ENCODE measurements around the gene CDHR2.

The CDHR2 gene

DNA sequence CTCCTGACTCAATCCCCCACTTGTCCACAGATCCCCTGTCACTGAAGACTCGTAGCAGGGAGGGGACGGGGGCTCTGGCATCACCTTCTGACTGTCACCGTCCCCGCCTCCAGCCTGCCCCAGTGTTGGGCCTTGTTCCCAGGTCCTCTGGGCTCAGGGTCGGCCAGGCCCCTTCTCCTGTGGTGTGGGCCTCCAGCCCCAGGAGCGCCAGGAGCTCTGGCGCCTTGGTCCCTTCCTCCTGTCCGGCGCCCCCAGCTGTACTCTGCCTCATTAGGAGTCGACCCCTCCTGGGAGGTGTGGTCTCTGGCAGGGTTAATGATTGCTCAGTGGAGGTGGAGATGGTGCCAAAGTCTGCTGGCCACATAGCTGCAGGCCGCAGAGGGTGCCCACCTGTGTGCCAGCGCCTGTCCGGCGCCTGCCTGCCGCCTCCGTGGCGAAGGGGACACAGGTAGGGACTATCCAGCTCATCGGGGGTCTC lies at the start of gene CDHR2:
Gene CDHR2, plus strand, starts transcription at position 376 of the 478 bp plus-strand sequence. CDS start 16,011 bp downstream, outside the sequence.
- DNase-seq = no peak

DNA sequence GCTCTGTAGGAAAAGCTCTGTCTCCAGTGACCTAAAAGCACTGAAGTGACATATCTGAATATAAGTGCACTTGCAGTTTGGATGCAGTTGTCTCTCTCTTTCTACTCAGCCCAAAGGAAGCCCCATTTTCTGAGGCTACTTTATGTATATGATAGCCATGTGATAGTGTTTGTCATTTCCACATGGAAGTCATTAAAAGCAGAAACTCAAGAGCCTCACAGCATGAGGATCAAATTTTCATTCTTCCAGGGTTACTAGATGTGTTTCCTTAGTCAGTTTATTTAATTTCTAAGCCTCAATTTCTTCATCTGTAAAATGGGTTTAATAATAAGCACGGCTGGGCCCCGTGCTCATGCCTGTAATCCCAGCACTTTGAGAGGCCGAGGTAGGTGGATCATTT lies 48.6 kb upstream of the CDHR2 start:
- no peak for DNase-seq

GRCh38 chr5:176501333-176501732 lies 47.8 kb upstream of the CDHR2 start:
- no peak for DNase-seq

DNA sequence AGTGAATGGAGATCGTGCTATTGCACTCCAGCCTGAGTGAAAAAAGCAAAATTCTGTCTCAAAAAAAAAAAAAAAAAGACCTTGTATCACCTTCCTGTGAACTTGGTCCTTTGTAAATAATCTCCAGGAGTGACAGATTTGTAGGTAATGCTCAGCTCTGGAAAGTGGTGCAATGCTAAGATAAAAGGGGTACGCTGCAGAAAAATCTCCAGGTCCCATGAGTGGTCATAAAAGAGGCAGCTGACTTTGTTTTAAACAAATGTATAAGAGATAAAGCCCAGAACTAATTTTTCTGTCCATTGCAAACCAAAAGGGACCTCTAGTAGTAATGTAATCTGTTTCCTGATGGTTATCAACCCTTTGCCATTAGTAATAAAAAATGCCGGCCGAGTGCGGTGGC lies 45.6 kb upstream of the CDHR2 start:
- DNase-seq = no peak

GRCh38 chr5:176507911-176508310 lies 41.2 kb upstream of the CDHR2 start:
- DNase-seq = no peak

GRCh38 chr5:176508603-176509002 lies 40.5 kb upstream of the CDHR2 start:
- no peak for DNase-seq

DNA sequence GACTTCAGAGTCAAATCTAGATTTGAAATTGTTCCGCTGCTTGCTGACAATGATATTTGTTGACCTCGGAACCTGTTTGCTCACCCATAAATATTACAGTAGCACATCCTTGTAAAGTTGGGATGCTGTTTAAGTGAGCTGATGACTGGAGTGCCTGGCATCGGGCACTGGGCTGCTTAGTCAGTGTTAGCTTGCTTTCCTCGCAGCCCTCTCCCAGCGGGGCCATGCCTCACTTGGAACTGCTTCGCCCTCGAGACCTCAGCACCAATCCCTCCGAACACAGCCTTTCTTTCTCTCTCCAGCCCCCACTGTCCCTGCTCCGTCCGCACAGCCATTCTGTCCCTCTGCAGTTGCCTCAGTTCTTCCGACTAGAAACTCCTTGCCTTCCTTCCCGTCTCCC lies 35.4 kb upstream of the CDHR2 start:
- DNase-seq = no peak

GRCh38 chr5:176514244-176514950 lies 34.7 kb upstream of the CDHR2 start:
- no peak for DNase-seq

- DNase-seq = no peak
Measured at GRCh38 chr5:176515396-176515795, 33.7 kb upstream of the CDHR2 start.

DNA sequence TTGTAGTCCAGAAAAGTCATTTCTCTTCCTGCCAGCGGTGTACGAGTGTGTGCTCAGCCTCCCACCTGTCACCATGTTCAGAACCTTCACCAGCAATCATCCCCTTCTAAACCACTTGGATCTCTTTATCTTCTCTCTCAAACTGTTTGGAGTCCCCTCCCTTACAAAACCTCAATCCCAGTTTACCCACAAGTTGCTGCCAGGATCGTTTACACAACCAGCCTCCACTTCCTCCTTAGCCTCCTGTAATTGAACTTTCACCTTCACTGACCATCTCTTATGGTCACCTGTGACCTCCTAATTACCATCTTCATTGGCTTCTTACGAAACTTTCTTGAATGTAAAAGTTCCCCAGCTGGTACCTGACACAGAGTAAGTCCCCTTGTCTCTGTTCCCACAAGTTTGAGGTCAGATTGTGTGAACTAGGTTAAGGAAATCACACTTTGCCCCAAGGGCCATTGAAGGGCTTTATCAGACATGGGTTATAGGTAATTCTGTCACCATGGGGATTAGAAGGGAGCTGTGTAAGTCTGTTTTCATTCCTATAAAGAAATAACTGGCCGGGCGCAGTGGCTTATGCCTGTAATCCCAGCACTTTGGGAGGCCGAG lies 32.0 kb upstream of the CDHR2 start:
- no peak for DNase-seq

GRCh38 chr5:176519810-176520720 lies 29.1 kb upstream of the CDHR2 start:
- DNase-seq = no peak

GRCh38 chr5:176521286-176521685 lies 27.9 kb upstream of the CDHR2 start:
- DNase-seq = no peak

DNA sequence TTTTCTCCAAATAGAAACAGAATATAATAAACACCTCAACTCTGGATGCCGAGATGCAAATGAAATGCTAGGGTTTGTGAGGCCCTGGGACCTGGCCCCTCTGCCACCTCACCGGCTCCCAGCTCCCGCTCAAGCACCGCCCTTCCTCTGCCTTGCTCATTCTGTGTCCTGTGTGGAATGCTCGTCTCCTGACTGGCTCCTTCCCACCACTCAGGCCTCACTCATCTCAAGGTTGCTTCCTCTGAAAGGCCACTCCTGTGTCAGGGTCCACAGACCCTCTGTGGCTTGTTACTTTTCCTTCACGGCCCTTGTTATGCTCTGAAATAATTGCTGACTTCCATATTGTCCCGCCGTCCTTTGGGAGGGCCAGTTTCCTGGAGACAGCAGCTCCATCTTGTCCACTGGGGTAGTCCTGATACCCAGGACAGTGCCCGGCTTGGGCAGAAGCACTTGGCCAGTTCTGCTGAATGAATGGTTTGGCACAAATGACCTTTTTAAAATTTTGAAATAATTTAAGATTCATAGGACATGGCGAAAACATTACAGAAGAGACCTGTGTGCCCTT lies 27.4 kb upstream of the CDHR2 start:
- DNase-seq = no peak

DNA sequence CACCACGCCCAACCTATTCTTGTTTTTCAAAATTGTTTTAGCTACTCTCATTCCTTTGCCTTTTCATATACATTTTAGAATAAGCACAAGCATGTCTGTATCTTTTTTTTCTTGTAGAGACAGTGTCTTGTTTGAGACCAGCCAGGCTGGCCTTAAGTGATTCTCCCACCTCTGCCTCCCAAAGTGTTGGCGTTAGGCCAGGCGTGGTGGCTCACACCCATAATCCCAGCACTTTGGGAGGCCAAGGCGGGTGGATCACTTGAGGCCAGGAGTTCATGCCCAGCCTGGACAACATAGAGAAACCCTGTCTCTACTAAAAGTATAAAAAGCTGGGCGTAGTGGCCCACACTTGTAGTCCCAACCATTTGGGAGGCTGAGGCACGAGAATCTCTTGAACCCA lies 25.0 kb upstream of the CDHR2 start:
- no peak for DNase-seq

- no peak for DNase-seq
Measured at GRCh38 chr5:176524987-176525386, 24.2 kb upstream of the CDHR2 start.

- DNase-seq = no peak
Measured at GRCh38 chr5:176525677-176526076, 23.5 kb upstream of the CDHR2 start.

GRCh38 chr5:176526462-176526861 lies 22.7 kb upstream of the CDHR2 start:
- DNase-seq = no peak

DNA sequence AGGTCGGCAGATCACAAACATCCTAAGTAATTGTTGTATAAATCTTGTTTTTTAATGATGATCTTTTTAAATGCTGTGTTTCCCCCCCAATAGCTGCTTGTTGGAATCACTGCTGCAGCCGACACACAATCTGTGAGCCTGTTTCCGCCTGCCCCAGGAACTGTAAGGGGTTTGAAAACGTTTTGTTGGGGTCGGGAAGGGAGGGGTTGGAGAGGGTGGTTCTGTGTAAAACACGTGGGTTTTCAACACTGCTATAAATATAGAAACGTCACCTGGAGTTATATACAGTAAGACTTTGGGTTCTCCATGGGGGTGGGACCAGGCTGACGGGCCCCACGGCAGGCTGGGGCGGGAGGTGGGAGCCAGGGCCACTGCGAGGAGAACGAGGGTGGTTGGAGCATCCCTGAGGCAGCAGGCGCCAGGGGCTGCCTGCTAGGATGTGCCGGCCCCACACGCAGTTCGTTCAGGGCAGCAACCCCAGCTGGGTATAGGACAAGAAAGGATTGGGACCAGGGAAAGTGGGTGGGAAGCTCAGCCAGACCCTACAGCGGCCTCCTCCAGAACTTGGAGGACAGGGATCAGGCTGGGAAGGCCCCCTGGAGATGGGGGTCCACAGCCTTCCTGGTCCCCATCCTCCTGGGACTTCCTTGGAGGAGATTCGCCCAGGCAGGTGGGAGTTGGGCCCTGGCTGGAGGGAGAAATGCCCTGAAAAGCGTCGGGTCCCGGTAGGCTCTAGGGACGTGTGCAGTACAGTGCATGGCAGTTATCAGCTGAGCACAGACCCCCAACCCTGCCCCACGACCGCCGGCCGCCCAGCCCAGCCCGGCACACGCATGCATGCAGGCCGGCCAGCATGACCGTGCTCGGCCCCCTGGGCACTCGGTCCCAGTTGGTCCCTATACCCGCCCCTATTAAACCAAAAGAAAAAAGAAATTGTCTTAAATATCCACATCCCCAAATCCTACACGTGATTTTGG lies 21.6 kb upstream of the CDHR2 start:
- DNase-seq = no peak

- DNase-seq = no peak
Measured at GRCh38 chr5:176528301-176528700, 20.8 kb upstream of the CDHR2 start.

- DNase-seq = no peak
Measured at GRCh38 chr5:176528761-176529115, 20.4 kb upstream of the CDHR2 start.

DNA sequence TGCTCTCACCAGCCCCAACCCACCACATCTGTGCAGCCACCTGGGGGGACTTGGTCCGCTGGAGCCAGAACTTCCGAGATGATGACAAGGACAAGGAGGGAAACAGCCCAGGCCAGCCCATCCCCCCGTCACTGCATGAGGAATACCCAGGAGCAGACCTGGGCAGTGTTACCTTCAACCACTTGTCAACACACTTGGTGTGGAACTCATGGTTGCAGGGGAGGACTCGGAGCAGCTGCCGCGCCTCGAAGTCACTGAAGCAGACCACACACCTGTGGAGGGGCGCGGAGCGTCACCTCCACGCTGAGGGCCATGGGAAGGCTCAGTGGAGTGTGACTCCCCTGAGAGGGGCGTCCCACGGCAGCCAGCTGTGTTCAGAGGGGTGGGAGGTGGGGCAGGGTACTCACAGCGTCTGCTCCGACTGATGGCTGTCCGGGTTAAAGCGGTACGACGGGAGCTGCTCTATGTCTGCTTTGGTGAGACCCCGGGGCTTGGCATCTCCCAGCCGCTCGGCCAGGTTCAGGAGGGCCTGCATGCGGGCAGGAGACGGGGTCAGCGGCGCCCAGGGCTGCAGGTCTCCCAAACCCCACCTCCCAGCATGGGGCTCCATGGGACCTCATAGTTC lies 19.9 kb upstream of the CDHR2 start:
- DNase-seq = no peak

DNA sequence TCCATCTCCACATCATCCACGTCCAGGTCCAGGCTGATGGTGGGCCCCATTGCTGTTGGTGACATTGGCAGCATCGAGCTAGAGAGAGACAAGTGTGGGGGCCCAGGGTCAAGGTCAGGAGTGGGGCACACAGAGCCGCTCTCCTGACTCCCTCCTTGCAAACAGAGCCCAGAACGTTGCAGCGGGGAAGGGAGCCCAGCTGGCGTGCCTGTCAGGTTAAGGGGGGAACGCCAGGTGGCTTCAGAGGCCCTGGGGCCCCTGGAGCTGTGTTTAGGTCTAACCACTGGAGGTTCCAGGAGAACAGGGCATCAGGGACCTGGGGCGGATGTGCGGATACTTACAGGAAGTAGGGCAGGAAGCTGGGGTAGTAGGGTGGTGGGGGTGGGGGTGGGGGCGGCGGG lies 19.4 kb upstream of the CDHR2 start:
- DNase-seq = no peak
